GM23338 (cell line): ENCODE data around the gene KEL. TPM values are rescaled to one million over a fixed set of nuclear protein-coding genes. Genes with fewer than 3 reads are reported as not detected.

Experiments
- ATAC-seq: fragments of 200-7000 bp; cut with Tn5 transposase; 3 replicates; pipeline ENCODE4 v1.9.1; 2020
- DNase-seq: peaks from one replicate; pipeline ENCODE4 v3.0.0-alpha.2; 2015; ENCODE audit warnings: low spot score
- H2AFZ ChIP-seq: fragments of 200-600 bp; sonication (generic); 2 replicates; pipeline ENCODE4 v1.8.0; 2016; ENCODE audit warnings: antibody characterized with exemption, mild to moderate bottlenecking, moderate library complexity
- H3F3A ChIP-seq: fragments of 200-600 bp; sonication (generic); replicated peaks from 2 replicates; pipeline ENCODE4 v1.8.0; 2017; ENCODE audit warnings: antibody characterized with exemption, mixed run types, low read depth
- H3K27ac ChIP-seq: fragments of 200-600 bp; sonication (generic); 2 replicates; pipeline ENCODE4 v1.6.1; 2016; ENCODE audit warnings: low read depth
- H3K27me3 ChIP-seq: fragments of 200-600 bp; sonication (generic); 2 replicates; pipeline ENCODE4 v1.8.0; 2016; ENCODE audit warnings: mild to moderate bottlenecking, mixed run types, moderate library complexity; ENCODE audit not compliant: insufficient read depth
- H3K36me3 ChIP-seq: fragments of 200-600 bp; sonication (generic); 2 replicates; pipeline ENCODE4 v1.8.0; 2016; ENCODE audit warnings: mild to moderate bottlenecking; ENCODE audit not compliant: insufficient read depth
- H3K4me1 ChIP-seq: fragments of 200-600 bp; sonication (generic); 2 replicates; pipeline ENCODE4 v1.8.0; 2016; ENCODE audit warnings: mild to moderate bottlenecking, moderate library complexity; ENCODE audit not compliant: insufficient read depth
- H3K4me2 ChIP-seq: fragments of 200-600 bp; sonication (generic); 2 replicates; pipeline ENCODE4 v1.7.1; 2017; ENCODE audit warnings: mixed run types
- H3K4me3 ChIP-seq: fragments of 200-600 bp; sonication (generic); 2 replicates; pipeline ENCODE4 v1.6.1; 2016; ENCODE audit warnings: mixed run types
- H3K79me2 ChIP-seq: fragments of 200-600 bp; sonication (generic); replicated peaks from 2 replicates; pipeline ENCODE4 v1.8.0; 2017; ENCODE audit warnings: mild to moderate bottlenecking; ENCODE audit not compliant: insufficient read depth
- H3K9me2 ChIP-seq: fragments of 200-600 bp; sonication (generic); 2 replicates; pipeline ENCODE4 v1.8.0; 2017; ENCODE audit not compliant: insufficient read depth
- H4K20me1 ChIP-seq: fragments of 200-600 bp; sonication (generic); replicated peaks from 2 replicates; pipeline ENCODE4 v1.8.0; 2017; ENCODE audit warnings: mild to moderate bottlenecking; ENCODE audit not compliant: insufficient read depth
- H3K27ac Mint-ChIP-seq: 2 replicates; pipeline ENCODE4 v1.8.0; 2020; ENCODE audit warnings: inconsistent platforms, mild to moderate bottlenecking, moderate library complexity, mixed read lengths
- H3K27me3 Mint-ChIP-seq: 3 replicates; pipeline ENCODE4 v1.8.0; 2022; ENCODE audit warnings: low read depth, mild to moderate bottlenecking, moderate library complexity, mixed read lengths, inconsistent platforms; ENCODE audit not compliant: insufficient read depth, poor library complexity
- H3K36me3 Mint-ChIP-seq: 3 replicates; pipeline ENCODE4 v1.8.0; 2021; ENCODE audit warnings: low read depth, mild to moderate bottlenecking, inconsistent platforms, moderate library complexity, mixed read lengths
- H3K4me1 Mint-ChIP-seq: 3 replicates; pipeline ENCODE4 v1.8.0; 2020; ENCODE audit warnings: mild to moderate bottlenecking, inconsistent platforms, mixed read lengths
- H3K4me3 Mint-ChIP-seq: 3 replicates; pipeline ENCODE4 v1.8.0; 2021; ENCODE audit warnings: moderate library complexity, mild to moderate bottlenecking, inconsistent platforms, mixed read lengths
- H3K9me3 Mint-ChIP-seq: 3 replicates; pipeline ENCODE4 v1.8.0; 2020; ENCODE audit warnings: moderate library complexity, mild to moderate bottlenecking, inconsistent platforms, mixed read lengths
- CREB1 ChIP-seq: fragments of 250-450 bp; sonication (Bioruptor Pico); IDR thresholded peaks from 2 replicates; pipeline ENCODE4 v1.5.0; 2020; ENCODE audit warnings: low read depth, mild to moderate bottlenecking, moderate library complexity
- EZH2 ChIP-seq: fragments of 200-600 bp; sonication (generic); IDR thresholded peaks from one replicate; pipeline ENCODE4 v1.8.0; 2017; ENCODE audit warnings: antibody characterized with exemption, mild to moderate bottlenecking, low read depth; ENCODE audit not compliant: unreplicated experiment
- EZH2phosphoT487 ChIP-seq: fragments of 200-600 bp; sonication (generic); IDR thresholded peaks from one replicate; pipeline ENCODE4 v1.8.1; 2018; ENCODE audit warnings: antibody characterized with exemption; ENCODE audit not compliant: unreplicated experiment
- JUNB ChIP-seq: IDR thresholded peaks from one replicate; pipeline ENCODE4 v1.6.1; 2016; ENCODE audit warnings: antibody characterized with exemption; ENCODE audit not compliant: unreplicated experiment
- NANOG ChIP-seq: IDR thresholded peaks from 2 replicates; pipeline ENCODE4 v1.6.1; 2016; ENCODE audit warnings: antibody characterized with exemption, borderline replicate concordance
- POLR2AphosphoS5 ChIP-seq: IDR thresholded peaks from 2 replicates; pipeline ENCODE4 v1.6.1; 2016; ENCODE audit warnings: antibody characterized with exemption, low read depth
- STAT1 ChIP-seq: IDR thresholded peaks from one replicate; pipeline ENCODE4 v1.6.1; 2016; ENCODE audit warnings: antibody characterized with exemption; ENCODE audit not compliant: unreplicated experiment
- ZNF114 ChIP-seq: fragments of 250-450 bp; sonication (Bioruptor Pico); IDR thresholded peaks from 2 replicates; pipeline ENCODE4 v1.5.0; 2020; ENCODE audit warnings: mild to moderate bottlenecking, moderate library complexity
- ZNF331 ChIP-seq: fragments of 250-450 bp; sonication (Bioruptor Pico); IDR thresholded peaks from 2 replicates; pipeline ENCODE4 v1.5.0; 2020; ENCODE audit warnings: low read depth, mild to moderate bottlenecking, moderate library complexity
- polyA plus RNA-seq: library from polyadenylated mRNA; unstranded; fragments of >200 nt; fragmentation: Nextera tagmentation; extraction: Ambion mirVana; gene quantifications from 2 replicates; pipeline ENCODE4 v1.2.1, GENCODE V29; 2016
- total RNA-seq: library from RNA; depleted of rRNA; stranded (reverse); fragments of >200 nt; shearing (Covaris generic); gene quantifications from 2 replicates; pipeline ENCODE4 v1.2.3, GENCODE V29; 2014
- TF ChIP-seq, protein P1 (sequence below): IDR thresholded peaks from one replicate; pipeline ENCODE4 v1.6.1; 2018; ENCODE audit warnings: antibody characterized with exemption; ENCODE audit not compliant: unreplicated experiment
- TF ChIP-seq, protein P2 (sequence below): IDR thresholded peaks from 2 replicates; pipeline ENCODE4 v1.6.1; 2016; ENCODE audit warnings: antibody characterized with exemption
- TF ChIP-seq, protein P3 (sequence below), 2 experiments: fragments of 200-600 bp in 1 of 2; sonication (generic) in 1 of 2; conservative IDR thresholded peaks; 2 replicates each; pipeline versions ENCODE4 v1.5.1 to v1.6.1; 2016 to 2017; ENCODE audit warnings: antibody characterized with exemption in 2 of 2, low read depth in 2 of 2, mild to moderate bottlenecking in 2 of 2, moderate library complexity in 1 of 2
- TF ChIP-seq, protein P4 (sequence below): fragments of 250-450 bp; sonication (Bioruptor Pico); IDR thresholded peaks from 2 replicates; pipeline ENCODE4 v1.5.0; 2020; ENCODE audit warnings: mild to moderate bottlenecking, moderate library complexity

Gene KEL
- total and polyA plus RNA-seq, 2 experiments from 2014 or later: 1.2 to 3.6 TPM

DNA sequence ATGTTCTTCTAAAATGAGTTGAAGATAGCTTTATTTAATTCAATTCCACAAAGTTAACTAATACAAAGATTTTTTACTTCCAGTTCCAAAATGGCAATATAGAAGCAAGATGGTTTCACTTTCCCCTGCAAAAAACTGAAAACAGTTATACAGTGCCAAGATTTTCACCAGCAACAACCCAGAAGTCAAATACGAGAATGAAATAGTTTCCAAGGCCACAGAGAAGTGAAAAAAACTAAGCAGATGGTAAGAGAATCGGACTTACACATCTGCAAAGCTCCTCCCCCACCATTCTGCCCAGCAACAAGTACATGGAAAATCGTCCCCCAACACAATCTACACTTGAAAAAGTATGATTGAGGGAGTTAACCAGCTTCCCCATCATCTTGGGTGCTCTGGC is 30.3 kb upstream of the KEL start:
- DNase-seq (no peak), ATAC-seq (no peak)
- Mint-ChIP-seq H3K36me3 (no peaks in the 10 kb centered on the region), H3K9me3 (no peaks in the 10 kb centered on the region; the same call in 2 of the 3 replicates), H3K4me3 (no peak overlapping the region), H3K4me1 (no peaks in the 10 kb centered on the region), H3K27ac (no peak overlapping the region), H3K27me3 (peaks cover 2% of the 10 kb centered on the region)
- H3K4me3 ChIP-seq: no peak overlapping the region
- no peak overlapping the region for H3K4me2 ChIP-seq
- H3K27ac ChIP-seq: no peak overlapping the region
- no peak for TF ChIP-seq ZNF331
- TF ChIP-seq, protein P1, sequence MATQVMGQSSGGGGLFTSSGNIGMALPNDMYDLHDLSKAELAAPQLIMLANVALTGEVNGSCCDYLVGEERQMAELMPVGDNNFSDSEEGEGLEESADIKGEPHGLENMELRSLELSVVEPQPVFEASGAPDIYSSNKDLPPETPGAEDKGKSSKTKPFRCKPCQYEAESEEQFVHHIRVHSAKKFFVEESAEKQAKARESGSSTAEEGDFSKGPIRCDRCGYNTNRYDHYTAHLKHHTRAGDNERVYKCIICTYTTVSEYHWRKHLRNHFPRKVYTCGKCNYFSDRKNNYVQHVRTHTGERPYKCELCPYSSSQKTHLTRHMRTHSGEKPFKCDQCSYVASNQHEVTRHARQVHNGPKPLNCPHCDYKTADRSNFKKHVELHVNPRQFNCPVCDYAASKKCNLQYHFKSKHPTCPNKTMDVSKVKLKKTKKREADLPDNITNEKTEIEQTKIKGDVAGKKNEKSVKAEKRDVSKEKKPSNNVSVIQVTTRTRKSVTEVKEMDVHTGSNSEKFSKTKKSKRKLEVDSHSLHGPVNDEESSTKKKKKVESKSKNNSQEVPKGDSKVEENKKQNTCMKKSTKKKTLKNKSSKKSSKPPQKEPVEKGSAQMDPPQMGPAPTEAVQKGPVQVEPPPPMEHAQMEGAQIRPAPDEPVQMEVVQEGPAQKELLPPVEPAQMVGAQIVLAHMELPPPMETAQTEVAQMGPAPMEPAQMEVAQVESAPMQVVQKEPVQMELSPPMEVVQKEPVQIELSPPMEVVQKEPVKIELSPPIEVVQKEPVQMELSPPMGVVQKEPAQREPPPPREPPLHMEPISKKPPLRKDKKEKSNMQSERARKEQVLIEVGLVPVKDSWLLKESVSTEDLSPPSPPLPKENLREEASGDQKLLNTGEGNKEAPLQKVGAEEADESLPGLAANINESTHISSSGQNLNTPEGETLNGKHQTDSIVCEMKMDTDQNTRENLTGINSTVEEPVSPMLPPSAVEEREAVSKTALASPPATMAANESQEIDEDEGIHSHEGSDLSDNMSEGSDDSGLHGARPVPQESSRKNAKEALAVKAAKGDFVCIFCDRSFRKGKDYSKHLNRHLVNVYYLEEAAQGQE: no peak
- TF ChIP-seq, protein P2, sequence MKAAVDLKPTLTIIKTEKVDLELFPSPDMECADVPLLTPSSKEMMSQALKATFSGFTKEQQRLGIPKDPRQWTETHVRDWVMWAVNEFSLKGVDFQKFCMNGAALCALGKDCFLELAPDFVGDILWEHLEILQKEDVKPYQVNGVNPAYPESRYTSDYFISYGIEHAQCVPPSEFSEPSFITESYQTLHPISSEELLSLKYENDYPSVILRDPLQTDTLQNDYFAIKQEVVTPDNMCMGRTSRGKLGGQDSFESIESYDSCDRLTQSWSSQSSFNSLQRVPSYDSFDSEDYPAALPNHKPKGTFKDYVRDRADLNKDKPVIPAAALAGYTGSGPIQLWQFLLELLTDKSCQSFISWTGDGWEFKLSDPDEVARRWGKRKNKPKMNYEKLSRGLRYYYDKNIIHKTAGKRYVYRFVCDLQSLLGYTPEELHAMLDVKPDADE: no peak
- TF ChIP-seq, protein P3, sequence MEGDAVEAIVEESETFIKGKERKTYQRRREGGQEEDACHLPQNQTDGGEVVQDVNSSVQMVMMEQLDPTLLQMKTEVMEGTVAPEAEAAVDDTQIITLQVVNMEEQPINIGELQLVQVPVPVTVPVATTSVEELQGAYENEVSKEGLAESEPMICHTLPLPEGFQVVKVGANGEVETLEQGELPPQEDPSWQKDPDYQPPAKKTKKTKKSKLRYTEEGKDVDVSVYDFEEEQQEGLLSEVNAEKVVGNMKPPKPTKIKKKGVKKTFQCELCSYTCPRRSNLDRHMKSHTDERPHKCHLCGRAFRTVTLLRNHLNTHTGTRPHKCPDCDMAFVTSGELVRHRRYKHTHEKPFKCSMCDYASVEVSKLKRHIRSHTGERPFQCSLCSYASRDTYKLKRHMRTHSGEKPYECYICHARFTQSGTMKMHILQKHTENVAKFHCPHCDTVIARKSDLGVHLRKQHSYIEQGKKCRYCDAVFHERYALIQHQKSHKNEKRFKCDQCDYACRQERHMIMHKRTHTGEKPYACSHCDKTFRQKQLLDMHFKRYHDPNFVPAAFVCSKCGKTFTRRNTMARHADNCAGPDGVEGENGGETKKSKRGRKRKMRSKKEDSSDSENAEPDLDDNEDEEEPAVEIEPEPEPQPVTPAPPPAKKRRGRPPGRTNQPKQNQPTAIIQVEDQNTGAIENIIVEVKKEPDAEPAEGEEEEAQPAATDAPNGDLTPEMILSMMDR (conservative IDR thresholded peaks at IDR 0.05; ENCODE audit: low read depth in 2 of 2): no peak
- no peak for TF ChIP-seq ZNF114
- TF ChIP-seq NANOG: no peak
- no peak for TF ChIP-seq JUNB
- TF ChIP-seq CREB1 (CRISPR knock-in tag): no peak
- no peak for TF ChIP-seq POLR2AphosphoS5
- no peak for TF ChIP-seq EZH2phosphoT487
- TF ChIP-seq, protein P4, sequence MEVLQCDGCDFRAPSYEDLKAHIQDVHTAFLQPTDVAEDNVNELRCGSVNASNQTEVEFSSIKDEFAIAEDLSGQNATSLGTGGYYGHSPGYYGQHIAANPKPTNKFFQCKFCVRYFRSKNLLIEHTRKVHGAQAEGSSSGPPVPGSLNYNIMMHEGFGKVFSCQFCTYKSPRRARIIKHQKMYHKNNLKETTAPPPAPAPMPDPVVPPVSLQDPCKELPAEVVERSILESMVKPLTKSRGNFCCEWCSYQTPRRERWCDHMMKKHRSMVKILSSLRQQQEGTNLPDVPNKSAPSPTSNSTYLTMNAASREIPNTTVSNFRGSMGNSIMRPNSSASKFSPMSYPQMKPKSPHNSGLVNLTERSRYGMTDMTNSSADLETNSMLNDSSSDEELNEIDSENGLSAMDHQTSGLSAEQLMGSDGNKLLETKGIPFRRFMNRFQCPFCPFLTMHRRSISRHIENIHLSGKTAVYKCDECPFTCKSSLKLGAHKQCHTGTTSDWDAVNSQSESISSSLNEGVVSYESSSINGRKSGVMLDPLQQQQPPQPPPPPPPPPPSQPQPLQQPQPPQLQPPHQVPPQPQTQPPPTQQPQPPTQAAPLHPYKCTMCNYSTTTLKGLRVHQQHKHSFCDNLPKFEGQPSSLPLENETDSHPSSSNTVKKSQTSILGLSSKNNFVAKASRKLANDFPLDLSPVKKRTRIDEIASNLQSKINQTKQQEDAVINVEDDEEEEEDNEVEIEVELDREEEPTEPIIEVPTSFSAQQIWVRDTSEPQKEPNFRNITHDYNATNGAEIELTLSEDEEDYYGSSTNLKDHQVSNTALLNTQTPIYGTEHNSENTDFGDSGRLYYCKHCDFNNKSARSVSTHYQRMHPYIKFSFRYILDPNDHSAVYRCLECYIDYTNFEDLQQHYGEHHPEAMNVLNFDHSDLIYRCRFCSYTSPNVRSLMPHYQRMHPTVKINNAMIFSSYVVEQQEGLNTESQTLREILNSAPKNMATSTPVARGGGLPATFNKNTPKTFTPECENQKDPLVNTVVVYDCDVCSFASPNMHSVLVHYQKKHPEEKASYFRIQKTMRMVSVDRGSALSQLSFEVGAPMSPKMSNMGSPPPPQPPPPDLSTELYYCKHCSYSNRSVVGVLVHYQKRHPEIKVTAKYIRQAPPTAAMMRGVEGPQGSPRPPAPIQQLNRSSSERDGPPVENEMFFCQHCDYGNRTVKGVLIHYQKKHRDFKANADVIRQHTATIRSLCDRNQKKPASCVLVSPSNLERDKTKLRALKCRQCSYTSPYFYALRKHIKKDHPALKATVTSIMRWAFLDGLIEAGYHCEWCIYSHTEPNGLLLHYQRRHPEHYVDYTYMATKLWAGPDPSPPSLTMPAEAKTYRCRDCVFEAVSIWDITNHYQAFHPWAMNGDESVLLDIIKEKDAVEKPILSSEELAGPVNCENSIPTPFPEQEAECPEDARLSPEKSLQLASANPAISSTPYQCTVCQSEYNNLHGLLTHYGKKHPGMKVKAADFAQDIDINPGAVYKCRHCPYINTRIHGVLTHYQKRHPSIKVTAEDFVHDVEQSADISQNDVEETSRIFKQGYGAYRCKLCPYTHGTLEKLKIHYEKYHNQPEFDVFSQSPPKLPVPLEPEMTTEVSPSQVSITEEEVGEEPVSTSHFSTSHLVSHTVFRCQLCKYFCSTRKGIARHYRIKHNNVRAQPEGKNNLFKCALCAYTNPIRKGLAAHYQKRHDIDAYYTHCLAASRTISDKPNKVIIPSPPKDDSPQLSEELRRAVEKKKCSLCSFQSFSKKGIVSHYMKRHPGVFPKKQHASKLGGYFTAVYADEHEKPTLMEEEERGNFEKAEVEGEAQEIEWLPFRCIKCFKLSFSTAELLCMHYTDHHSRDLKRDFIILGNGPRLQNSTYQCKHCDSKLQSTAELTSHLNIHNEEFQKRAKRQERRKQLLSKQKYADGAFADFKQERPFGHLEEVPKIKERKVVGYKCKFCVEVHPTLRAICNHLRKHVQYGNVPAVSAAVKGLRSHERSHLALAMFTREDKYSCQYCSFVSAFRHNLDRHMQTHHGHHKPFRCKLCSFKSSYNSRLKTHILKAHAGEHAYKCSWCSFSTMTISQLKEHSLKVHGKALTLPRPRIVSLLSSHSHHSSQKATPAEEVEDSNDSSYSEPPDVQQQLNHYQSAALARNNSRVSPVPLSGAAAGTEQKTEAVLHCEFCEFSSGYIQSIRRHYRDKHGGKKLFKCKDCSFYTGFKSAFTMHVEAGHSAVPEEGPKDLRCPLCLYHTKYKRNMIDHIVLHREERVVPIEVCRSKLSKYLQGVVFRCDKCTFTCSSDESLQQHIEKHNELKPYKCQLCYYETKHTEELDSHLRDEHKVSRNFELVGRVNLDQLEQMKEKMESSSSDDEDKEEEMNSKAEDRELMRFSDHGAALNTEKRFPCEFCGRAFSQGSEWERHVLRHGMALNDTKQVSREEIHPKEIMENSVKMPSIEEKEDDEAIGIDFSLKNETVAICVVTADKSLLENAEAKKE: no peak
- no peak for TF ChIP-seq EZH2
- no peak for TF ChIP-seq STAT1
- H3F3A ChIP-seq: no peaks in the 10 kb centered on the region
- no peaks in the 10 kb centered on the region for H3K36me3 ChIP-seq
- H4K20me1 ChIP-seq: no peaks in the 10 kb centered on the region
- no peaks in the 10 kb centered on the region for H3K4me1 ChIP-seq
- H3K27me3 ChIP-seq: no peaks in the 10 kb centered on the region
- peaks cover 8% of the 10 kb centered on the region for H3K9me2 ChIP-seq
- H2AFZ ChIP-seq: no peak overlapping the region
- no peaks in the 10 kb centered on the region for H3K79me2 ChIP-seq
